Sigmoid colon (tissue), 7 donors: ENCODE data around the gene RAB3A. TPM values are rescaled to one million over a fixed set of nuclear protein-coding genes. Genes with fewer than 3 reads are reported as not detected.

ENCODE experiments used
- DNase-seq: peaks from one replicate; pipeline ENCODE4 v3.0.0-alpha.2; 2019
- H3K27ac ChIP-seq, 4 donors: fragments of 200-600 bp; sonication (generic); one replicate each; pipeline ENCODE4 v1.5.1; 2016 to 2019; ENCODE audit warnings: mild to moderate bottlenecking in 1 of 4
- H3K27me3 ChIP-seq, 3 donors: fragments of 200-600 bp; sonication (generic); one replicate each; pipeline ENCODE4 v1.5.1; 2019; ENCODE audit warnings: mild to moderate bottlenecking in 1 of 3
- H3K36me3 ChIP-seq, 4 donors: fragments of 200-600 bp; sonication (generic); one replicate each; pipeline ENCODE4 v1.5.1; 2016 to 2019
- H3K4me1 ChIP-seq, 4 donors: fragments of 200-600 bp; sonication (generic); one replicate each; pipeline ENCODE4 v1.5.1; 2017 to 2019
- H3K4me3 ChIP-seq, 4 donors: fragments of 200-600 bp; sonication (generic); one replicate each; pipeline ENCODE4 v1.5.1; 2017 to 2019; ENCODE audit warnings: mild to moderate bottlenecking in 2 of 4, moderate library complexity in 1 of 4
- H3K9me3 ChIP-seq, 4 donors: fragments of 200-600 bp in 3 of 4; sonication (generic) in 3 of 4; one replicate each; pipeline versions ENCODE4 v1.5.1 to v1.6.1; 2013 to 2019
- CTCF ChIP-seq, 4 experiments: fragments of 450-650 bp in 3 of 4; fragments of 200-600 bp in 1 of 4; IDR thresholded peaks; one replicate each; pipeline ENCODE4 v1.5.1; 2016 to 2019; ENCODE audit warnings: antibody characterized with exemption in 4 of 4, mild to moderate bottlenecking in 3 of 4, moderate library complexity in 2 of 4
- EP300 ChIP-seq, 4 donors: sonication (generic); formaldehyde crosslinking; IDR thresholded peaks; one replicate each; pipeline ENCODE4 v1.6.1; 2017; ENCODE audit warnings: antibody characterized with exemption in 4 of 4
- POLR2A ChIP-seq, 2 donors: fragments of 450-650 bp; IDR thresholded peaks; one replicate each; pipeline ENCODE4 v1.6.1; 2016; ENCODE audit warnings: antibody characterized with exemption in 2 of 2, mild to moderate bottlenecking in 2 of 2, moderate library complexity in 2 of 2
- POLR2AphosphoS5 ChIP-seq, 4 donors: sonication (generic); formaldehyde crosslinking; IDR thresholded peaks; one replicate each; pipeline ENCODE4 v1.6.1; 2017; ENCODE audit warnings: antibody characterized with exemption in 4 of 4
- WGBS, 2 donors: extraction: QIAGEN DNeasy Blood & Tissue Kit; methylation state at CpG; one replicate each; pipeline ENCODE4 v1.1.7; 2013; 5-methylcytosine and 5-hydroxymethylcytosine counted together
- intact Hi-C: fragments of 100-400 bp; cut with DNase I; formaldehyde crosslinking; loops from one replicate; pipeline ENCODE4 v1.15.1; 2023
- polyA plus RNA-seq, 3 donors: library from polyadenylated mRNA; stranded (reverse); fragments of 200-250 nt; gene quantifications; one replicate each; pipeline ENCODE4 v1.2.3, GENCODE V29; 2013
- total RNA-seq, 4 donors: library from RNA; depleted of rRNA; stranded (reverse); fragments of >200 nt; gene quantifications; one replicate each; pipeline ENCODE4 v1.1.0, GENCODE V29; 2016
- donor health status: healthy with polysubstance abuse.
- donor health status: Bipolar disorder and iron deficiency.
- donor health status: healthy.

Gene RAB3A
- total and polyA plus RNA-seq, 7 donors: 0.66 to 4.8 (median 2.2) TPM

- H3K4me3 ChIP-seq: peak overlapping the region; percentile 39 to 75 (median 54)
- peaks cover 0 to 13% (median 0%) of the 10 kb centered on the region in 4 donors for H3K36me3 ChIP-seq
- H3K4me1 ChIP-seq: peaks cover 0 to 37% (median 32%) of the 10 kb centered on the region in 4 donors
- 30 to 37% methylated on average over 36 of the region's 36 CpGs for WGBS, 2 donors
- peak overlapping the region; percentile 95 to 98 (median 95) for H3K27ac ChIP-seq
- TF ChIP-seq POLR2A (IDR thresholded peaks at IDR 0.05): peak in 1 of 2 donors; percentile 34
- TF ChIP-seq POLR2AphosphoS5 (IDR thresholded peaks at IDR 0.05): peak; percentile 38 to 83 (median 64)
- TF ChIP-seq CTCF (IDR thresholded peaks at IDR 0.05): no peak
- TF ChIP-seq EP300 (IDR thresholded peaks at IDR 0.05): peak in 1 of 4 donors; percentile 24
- intact Hi-C loops: loop anchor here (1.0 to 5.0 kb wide), 3 partner anchors 19 to 207 kb away; partner anchors contain the start of gene LSM4
- DNase-seq: peak; percentile 96
- H3K9me3 ChIP-seq: no peaks in the 10 kb centered on the region
- no peaks in the 10 kb centered on the region for H3K27me3 ChIP-seq
Measured at GRCh38 chr19:18205200-18205892, 1.5 kb upstream of the RAB3A start.

DNA sequence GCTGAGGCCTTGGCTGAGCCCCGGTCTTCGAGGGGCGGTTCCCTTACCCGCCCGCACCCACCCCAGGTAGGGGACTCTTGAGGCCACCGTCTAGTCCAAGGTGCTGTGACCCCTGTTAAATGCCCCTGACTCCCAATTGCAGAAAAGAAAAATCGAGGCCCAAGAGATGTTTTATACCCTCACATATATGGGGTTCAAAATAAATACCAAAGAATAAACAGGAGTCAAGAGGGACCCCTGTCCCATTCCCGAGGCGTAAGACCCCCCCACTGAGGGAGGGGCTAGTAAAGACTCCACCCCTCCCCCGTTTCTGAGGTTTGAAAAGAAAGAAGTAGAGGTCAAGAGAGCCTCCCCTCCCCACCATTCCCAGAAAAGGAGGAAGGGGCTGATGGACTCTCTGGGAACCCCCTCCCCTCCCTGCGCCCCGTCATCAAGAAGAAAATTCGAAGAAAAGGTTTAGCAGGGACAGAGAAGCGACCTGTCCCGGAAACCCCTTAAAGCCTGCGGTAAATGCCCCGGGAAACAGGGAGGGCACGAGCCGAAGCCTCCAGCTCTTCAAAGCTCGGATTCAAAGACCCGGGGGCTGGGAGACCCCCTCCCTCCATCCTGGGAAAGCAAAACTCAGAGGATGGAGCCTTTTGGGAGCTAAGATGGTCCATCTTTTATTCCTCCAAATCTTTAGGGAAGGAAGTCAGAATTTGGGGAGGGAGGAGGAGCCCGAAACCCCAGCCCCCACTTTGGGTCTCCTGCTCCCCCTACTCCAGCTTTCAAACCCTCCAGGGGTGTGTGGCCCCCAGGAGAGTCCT is 755 bp upstream of the RAB3A start:
- WGBS, 2 donors: 1% methylated on average over 22 of the region's 22 CpGs
- DNase-seq: peak; percentile 86
- intact Hi-C loops: loop anchor here (1.0 to 5.0 kb wide), 4 partner anchors 11 to 208 kb away; partner anchors contain the start of genes LSM4 and MPV17L2

GRCh38 chr19:18203408-18203862 is 407 bp downstream of the RAB3A start:
- H3K4me1 ChIP-seq: peaks cover 0 to 37% (median 32%) of the 10 kb centered on the region in 4 donors
- H3K9me3 ChIP-seq: no peaks in the 10 kb centered on the region
- peak overlapping the region; percentile 64 to 75 (median 73) for H3K4me3 ChIP-seq
- DNase-seq: no peak
- H3K27ac ChIP-seq: peak overlapping the region; percentile 77 to 98 (median 83)
- TF ChIP-seq EP300 (IDR thresholded peaks at IDR 0.05) (no peak), POLR2AphosphoS5 (IDR thresholded peaks at IDR 0.05) (no peak), CTCF (IDR thresholded peaks at IDR 0.05) (no peak)
- WGBS, 2 donors: 0% methylated on average over 38 of the region's 38 CpGs
- intact Hi-C loops: no loop called here
- no peaks in the 10 kb centered on the region for H3K27me3 ChIP-seq
- peaks cover 0 to 32% (median 5%) of the 10 kb centered on the region in 4 donors for H3K36me3 ChIP-seq

More for the DNA sequence above, 755 bp upstream of the RAB3A start:
- Histone ChIP-seq H3K36me3 (peaks cover 0 to 20% (median 3%) of the 10 kb centered on the region in 4 donors), H3K4me1 (peaks cover 0 to 37% (median 32%) of the 10 kb centered on the region in 4 donors), H3K9me3 (no peaks in the 10 kb centered on the region), H3K4me3 (peak overlapping the region; percentile 39 to 75 (median 54)), H3K27ac (peak overlapping the region; percentile 95 to 98 (median 95)), H3K27me3 (no peaks in the 10 kb centered on the region)
- peak in 2 of 4 donors; percentile 55 to 71 for TF ChIP-seq POLR2AphosphoS5 (IDR thresholded peaks at IDR 0.05)
- TF ChIP-seq CTCF (IDR thresholded peaks at IDR 0.05): no peak
- peak in 1 of 4 donors; percentile 7 for TF ChIP-seq EP300 (IDR thresholded peaks at IDR 0.05)
- TF ChIP-seq POLR2A (IDR thresholded peaks at IDR 0.05): peak; percentile 39 to 60

GRCh38 chr19:18202778-18203407 is 949 bp downstream of the RAB3A start:
- peak overlapping the region; percentile 64 to 75 (median 73) for H3K4me3 ChIP-seq
- TF ChIP-seq POLR2A (IDR thresholded peaks at IDR 0.05) (no peak), CTCF (IDR thresholded peaks at IDR 0.05) (peak in 1 of 4 experiments; percentile 25)
- intact Hi-C loops: no loop called here
- H3K27me3 ChIP-seq: no peaks in the 10 kb centered on the region
- WGBS, 2 donors: 5% methylated on average over 32 of the region's 32 CpGs
- peaks cover 0 to 38% (median 5%) of the 10 kb centered on the region in 4 donors for H3K36me3 ChIP-seq
- H3K27ac ChIP-seq: peak overlapping the region; percentile 77 to 98 (median 83)
- H3K4me1 ChIP-seq: peaks cover 0 to 33% (median 27%) of the 10 kb centered on the region in 4 donors
- no peaks in the 10 kb centered on the region for H3K9me3 ChIP-seq
- peak; percentile 76 for DNase-seq
